ENCODE measurements around the gene NGFR.
"Not testable (repeated sequence)": the region's sequence is repeated elsewhere in the genome, so short reads cannot be mapped to it uniquely, and the experiment has no call there.

The NGFR gene

GRCh38 chr17:49497148-49498028 lies 2.3 kb downstream of the NGFR start:
- no peak for DNase-seq

DNA sequence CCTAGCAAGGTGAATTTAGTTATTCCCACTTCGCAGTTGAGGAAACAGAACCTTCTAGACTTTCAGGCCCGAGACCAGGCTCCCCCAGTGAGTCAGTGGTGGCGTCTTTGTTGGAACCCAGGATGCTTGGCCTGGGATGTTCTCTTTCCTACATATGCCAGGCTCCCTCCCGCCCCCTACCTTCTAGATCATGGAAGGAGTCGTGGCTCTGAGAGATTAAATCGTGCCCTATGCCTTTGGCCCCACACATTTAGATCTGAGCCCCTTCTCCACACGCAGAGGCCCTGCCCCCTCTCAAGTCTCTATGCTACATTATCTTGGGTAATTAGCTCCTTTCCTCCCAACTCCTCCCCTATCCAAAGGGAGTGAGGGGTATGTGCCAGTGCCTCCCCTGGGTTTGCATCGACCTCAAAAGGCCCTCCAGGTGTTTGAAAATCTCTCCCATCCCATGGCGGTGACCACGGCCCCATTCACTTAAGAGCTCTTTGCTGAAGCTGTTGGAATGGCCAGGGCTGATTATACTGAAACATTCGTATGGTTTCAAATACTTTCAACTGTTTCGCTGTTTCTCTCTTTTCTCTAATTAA lies 3.0 kb downstream of the NGFR start:
- DNase-seq = no peak

- DNase-seq = no peak
Observed at GRCh38 chr17:49501496-49501895, 6.4 kb downstream of the NGFR start.

DNA sequence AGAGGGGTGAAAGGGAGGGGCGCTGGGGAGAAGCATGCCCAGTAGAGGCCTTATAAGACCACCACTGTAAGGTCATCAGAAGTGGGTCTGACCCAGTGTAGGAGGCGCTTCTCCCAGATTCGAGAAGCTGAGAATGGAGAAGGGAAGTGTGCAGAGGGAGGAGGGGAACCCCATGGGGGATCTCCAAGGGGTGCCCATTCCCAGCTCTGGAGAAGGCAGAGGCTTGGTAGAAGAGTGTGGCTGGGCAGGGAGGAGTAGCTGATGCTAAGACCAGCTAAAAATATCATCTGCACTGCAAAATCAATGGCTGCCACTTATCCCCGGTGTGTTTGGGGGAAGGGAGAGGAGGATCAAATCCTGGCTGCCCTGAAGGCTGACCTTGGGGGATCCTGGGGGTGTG lies 7.2 kb downstream of the NGFR start:
- DNase-seq = no peak

- not testable (repeated sequence) for DNase-seq
Observed at GRCh38 chr17:49502680-49503079, 7.6 kb downstream of the NGFR start.

DNA sequence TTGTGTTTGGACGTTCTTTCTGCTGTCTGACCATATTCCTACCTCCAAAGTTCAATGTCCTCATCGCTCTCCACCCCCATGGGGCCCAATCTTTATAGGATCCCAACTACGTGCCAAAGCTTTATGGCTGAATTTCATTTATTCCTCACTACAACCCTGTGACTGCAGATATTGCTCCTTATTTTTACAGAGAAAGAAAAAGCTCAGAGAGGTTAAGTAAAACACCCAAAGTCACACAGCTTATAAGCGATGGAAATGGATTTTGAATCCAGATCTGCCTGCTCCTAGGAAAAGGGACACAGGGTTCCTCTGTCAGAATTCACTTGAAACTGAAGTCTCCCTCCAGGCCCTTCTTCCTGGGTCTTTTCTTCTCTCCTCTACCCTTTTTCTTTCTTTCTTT lies 9.3 kb downstream of the NGFR start:
- DNase-seq = no peak

GRCh38 chr17:49505854-49506253 lies 10.8 kb downstream of the NGFR start:
- no peak for DNase-seq

DNA sequence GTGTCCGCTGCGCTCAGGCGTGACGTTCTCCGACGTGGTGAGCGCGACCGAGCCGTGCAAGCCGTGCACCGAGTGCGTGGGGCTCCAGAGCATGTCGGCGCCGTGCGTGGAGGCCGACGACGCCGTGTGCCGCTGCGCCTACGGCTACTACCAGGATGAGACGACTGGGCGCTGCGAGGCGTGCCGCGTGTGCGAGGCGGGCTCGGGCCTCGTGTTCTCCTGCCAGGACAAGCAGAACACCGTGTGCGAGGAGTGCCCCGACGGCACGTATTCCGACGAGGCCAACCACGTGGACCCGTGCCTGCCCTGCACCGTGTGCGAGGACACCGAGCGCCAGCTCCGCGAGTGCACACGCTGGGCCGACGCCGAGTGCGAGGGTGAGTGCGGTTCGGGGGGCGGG lies 11.2 kb downstream of the NGFR start:
- DNase-seq = no peak

- no peak for DNase-seq
Observed at GRCh38 chr17:49508061-49508865, 13.2 kb downstream of the NGFR start.

- no peak for DNase-seq
Observed at GRCh38 chr17:49508866-49509587, 13.9 kb downstream of the NGFR start.

DNA sequence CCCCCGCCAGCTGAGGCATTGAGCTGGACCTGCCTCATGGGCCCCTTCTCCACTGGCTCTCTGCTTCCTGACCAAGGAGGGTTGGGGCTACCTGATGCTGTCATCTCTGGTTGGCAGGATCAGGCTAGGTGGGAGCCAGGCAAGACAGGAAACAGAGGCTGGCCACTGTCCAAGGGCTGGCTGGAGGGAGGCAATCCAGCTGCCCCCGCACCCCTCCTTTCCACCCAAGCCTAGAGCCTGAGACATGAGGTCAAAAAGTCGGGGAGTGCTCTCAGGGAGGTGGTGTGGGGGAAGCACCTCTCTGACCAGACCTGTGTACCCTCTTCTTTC lies 14.5 kb downstream of the NGFR start:
- no peak for DNase-seq

- no peak for DNase-seq
Observed at GRCh38 chr17:49510059-49510719, 15.1 kb downstream of the NGFR start.

DNA sequence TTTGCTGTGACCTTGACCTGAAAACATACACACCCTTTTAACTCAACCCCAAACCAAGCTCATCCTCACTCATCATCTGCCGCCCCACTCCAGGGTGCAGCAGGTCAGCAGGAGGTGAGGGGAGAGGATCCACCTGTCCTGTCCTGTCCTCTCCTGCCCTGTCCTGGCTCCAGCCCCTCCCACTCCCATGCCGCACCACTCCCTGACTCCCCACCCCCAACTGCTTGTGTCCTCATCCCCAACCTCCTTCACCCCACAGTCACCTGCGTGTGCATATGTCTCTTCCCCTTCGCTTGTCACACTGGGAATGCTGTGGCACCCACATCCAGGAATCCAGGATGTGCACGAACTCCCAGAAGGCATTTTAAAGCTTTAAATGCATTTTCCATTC lies 15.6 kb downstream of the NGFR start:
- DNase-seq = no peak

DNA sequence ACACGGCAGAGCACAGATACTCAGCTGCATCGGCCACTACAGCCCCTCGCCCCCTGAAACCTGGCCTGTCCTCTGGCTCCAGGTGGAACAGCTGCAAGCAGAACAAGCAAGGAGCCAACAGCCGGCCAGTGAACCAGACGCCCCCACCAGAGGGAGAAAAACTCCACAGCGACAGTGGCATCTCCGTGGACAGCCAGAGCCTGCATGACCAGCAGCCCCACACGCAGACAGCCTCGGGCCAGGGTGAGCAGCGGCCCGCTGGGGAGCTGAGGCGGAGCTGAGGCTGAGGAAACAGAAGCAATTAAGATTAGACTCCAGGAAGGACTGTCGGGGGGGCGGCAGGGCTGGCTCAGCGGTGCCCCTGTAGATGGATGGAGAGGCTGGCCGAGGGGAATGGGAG lies 16.7 kb downstream of the NGFR start:
- DNase-seq = no peak

DNA sequence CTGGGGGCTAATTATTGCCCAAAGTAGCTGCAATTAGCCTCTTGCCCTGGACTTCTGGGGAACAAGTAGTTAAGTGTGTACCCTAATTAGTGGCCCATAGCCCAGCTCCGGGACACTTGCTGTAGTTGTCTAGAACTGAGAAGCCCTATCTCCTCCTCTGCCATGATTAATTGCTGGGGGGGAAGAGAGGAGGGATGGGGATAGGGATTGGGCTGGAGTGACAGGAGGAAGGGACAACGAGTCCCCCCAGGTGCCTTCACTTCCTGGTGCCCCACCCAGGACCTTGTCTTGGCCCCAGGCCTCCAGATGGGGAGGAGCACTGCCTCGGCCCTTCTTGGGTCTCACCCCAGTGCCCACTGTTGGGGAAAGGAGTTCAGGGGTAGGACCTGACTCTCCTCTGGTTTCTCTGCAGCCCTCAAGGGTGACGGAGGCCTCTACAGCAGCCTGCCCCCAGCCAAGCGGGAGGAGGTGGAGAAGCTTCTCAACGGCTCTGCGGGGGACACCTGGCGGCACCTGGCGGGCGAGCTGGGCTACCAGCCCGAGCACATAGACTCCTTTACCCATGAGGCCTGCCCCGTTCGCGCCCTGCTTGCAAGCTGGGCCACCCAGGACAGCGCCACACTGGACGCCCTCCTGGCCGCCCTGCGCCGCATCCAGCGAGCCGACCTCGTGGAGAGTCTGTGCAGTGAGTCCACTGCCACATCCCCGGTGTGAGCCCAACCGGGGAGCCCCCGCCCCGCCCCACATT lies 17.4 kb downstream of the NGFR start:
- no peak for DNase-seq

DNA sequence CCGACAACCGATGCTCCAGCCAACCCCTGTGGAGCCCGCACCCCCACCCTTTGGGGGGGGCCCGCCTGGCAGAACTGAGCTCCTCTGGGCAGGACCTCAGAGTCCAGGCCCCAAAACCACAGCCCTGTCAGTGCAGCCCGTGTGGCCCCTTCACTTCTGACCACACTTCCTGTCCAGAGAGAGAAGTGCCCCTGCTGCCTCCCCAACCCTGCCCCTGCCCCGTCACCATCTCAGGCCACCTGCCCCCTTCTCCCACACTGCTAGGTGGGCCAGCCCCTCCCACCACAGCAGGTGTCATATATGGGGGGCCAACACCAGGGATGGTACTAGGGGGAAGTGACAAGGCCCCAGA lies 17.9 kb downstream of the NGFR start:
- DNase-seq = no peak

DNA sequence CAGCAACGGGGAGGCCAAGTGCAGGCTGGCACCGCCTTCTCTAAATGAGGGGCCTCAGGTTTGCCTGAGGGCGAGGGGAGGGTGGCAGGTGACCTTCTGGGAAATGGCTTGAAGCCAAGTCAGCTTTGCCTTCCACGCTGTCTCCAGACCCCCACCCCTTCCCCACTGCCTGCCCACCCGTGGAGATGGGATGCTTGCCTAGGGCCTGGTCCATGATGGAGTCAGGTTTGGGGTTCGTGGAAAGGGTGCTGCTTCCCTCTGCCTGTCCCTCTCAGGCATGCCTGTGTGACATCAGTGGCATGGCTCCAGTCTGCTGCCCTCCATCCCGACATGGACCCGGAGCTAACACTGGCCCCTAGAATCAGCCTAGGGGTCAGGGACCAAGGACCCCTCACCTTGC lies 18.5 kb downstream of the NGFR start:
- no peak for DNase-seq

GRCh38 chr17:49514071-49514721 lies 19.1 kb downstream of the NGFR start:
- DNase-seq = no peak

GRCh38 chr17:49515196-49515770 lies 20.2 kb downstream of the NGFR start:
- peak; percentile 71 for DNase-seq

- DNase-seq = no peak
Observed at GRCh38 chr17:49516180-49516579, 21.1 kb downstream of the NGFR start.
